Left ventricle myocardium superior (tissue), 1 donor: Measurements from ENCODE around the gene WASHC2C. TPM values are rescaled to one million over a fixed set of nuclear protein-coding genes. Genes with fewer than 3 reads are reported as not detected.
"Not testable (repeated sequence)": the region's sequence is repeated elsewhere in the genome, so short reads cannot be mapped to it uniquely, and the experiment has no call there.

Experiments used
- ATAC-seq: fragments of 200-7000 bp; cut with Tn5 transposase; one replicate; pipeline ENCODE4 v1.9.1; 2020; ENCODE audit warnings: mild to moderate bottlenecking, moderate library complexity
- DNase-seq: peaks from one replicate; pipeline ENCODE4 v3.0.0-alpha.2; 2020
- intact Hi-C: fragments of 100-400 bp; cut with micrococcal nuclease; formaldehyde crosslinking; loops from one replicate; pipeline ENCODE4 v1.11.0; 2022
- total RNA-seq: library from RNA; stranded (reverse); fragmentation: NEBNext Ultra II Directional; extraction: Animal tissue kit (Norgen Biotek cat#: 25700); gene quantifications from one replicate; pipeline ENCODE4 v1.2.1, GENCODE V29; 2021
- donor health status: DM: no; HTN: yes; CAD: no; lungs with severe emphysema.

Gene WASHC2C
- total RNA-seq, 1 donor from 2014 or later: 33.3 TPM

- intact Hi-C loops: no loop called here
- DNase-seq (no peak), ATAC-seq (no peak)
These were observed 90.2 kb downstream of the WASHC2C start for GRCh38 chr10:45817130-45817859.

- intact Hi-C loops: no loop called here
- no peak for ATAC-seq
- no peak for DNase-seq
These were observed 90.8 kb downstream of the WASHC2C start for GRCh38 chr10:45817912-45818311.

GRCh38 chr10:45819552-45819951 is 92.5 kb downstream of the WASHC2C start:
- DNase-seq (no peak), ATAC-seq (no peak)
- intact Hi-C loops: no loop called here

GRCh38 chr10:45820107-45820830 is 93.2 kb downstream of the WASHC2C start:
- intact Hi-C loops, DNase-seq, ATAC-seq: not testable (repeated sequence)

GRCh38 chr10:45822918-45823317 is 95.9 kb downstream of the WASHC2C start:
- ATAC-seq, DNase-seq, intact Hi-C loops: not testable (repeated sequence)

Other genes starting within 250 kb of the WASHC2C start
- 12.4 TPM for gene ZFAND4, start 54.5 kb upstream of the WASHC2C start, total RNA-seq
- 7.3 TPM for gene AGAP4, start 120.2 kb downstream of the WASHC2C start, total RNA-seq
- 89.7 TPM for gene TIMM23, start 245.2 kb downstream of the WASHC2C start, total RNA-seq